ENCODE measurements around the gene ARIH2. TPM values are rescaled to one million over a fixed set of nuclear protein-coding genes. Genes with fewer than 3 reads are reported as not detected.

The ARIH2 gene
- total RNA-seq, 1 experiment from 2014 or later = 77.0 TPM

DNA sequence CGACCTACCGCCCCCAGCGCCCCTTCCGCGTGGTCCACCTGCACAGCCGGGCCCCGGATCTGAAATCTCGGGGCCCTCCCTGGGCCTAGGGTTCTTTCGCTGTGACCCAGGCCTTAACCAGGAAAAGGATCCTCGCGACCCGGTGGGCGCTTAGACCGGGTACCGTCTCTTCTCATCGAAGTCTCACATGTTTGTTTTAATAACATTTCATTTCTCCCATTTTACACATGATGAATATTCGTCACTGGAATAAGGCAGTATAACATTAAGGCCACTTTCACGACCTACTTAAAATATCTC lies 100.0 kb downstream of the ARIH2 start:
- peak; percentile 6; the same call in 1 of the 2 replicates for ATAC-seq
- Histone ChIP-seq H3K36me3 (ENCODE audit: control insufficient read depth, insufficient read depth, low read length) (peaks cover 7% of the 10 kb centered on the region; the same call in 1 of the 2 replicates), H3K9me3 (ENCODE audit: control insufficient read depth, insufficient read depth, low read depth, low read length) (no peaks in the 10 kb centered on the region), H3K27ac (ENCODE audit: low read length) (peak overlapping the region; percentile 97), H3K27me3 (ENCODE audit: control insufficient read depth, insufficient read depth, low read length) (no peaks in the 10 kb centered on the region), H3K4me1 (ENCODE audit: control insufficient read depth, insufficient read depth, low read length) (peaks cover 13% of the 10 kb centered on the region), H3K4me3 (ENCODE audit: low read depth in 2 of 2, low read length in 2 of 2) (peak overlapping the region; percentile 71 to 90)
- DNase-seq (ENCODE audit: low read depth, low spot score) = no peak
- BruUV-seq (replicated peaks) = no TSS peak
- in situ Hi-C loops (cut with HindIII; ENCODE audit: low pct_unique_long_range_greater_than_20kb, low sequenced_read_pairs) = no loop called here
- CTCF ChIA-PET = no interaction called here
- POLR2A ChIA-PET = interaction anchor here (0.8 kb wide), 1 partner anchor 76 kb away, joined by 3 read pairs; no protein-coding TSS in a partner anchor
- TF ChIP-seq SIN3A (IDR thresholded peaks at IDR 0.05; ENCODE audit: borderline replicate concordance, insufficient read depth, low read depth, low read length) (no peak), POLR2AphosphoS5 (IDR thresholded peaks at IDR 0.05; ENCODE audit: low read depth, low read length) (peak; percentile 66)
- intact Hi-C loops (cut with micrococcal nuclease; ENCODE audit: unreplicated experiment) = no loop called here

DNA sequence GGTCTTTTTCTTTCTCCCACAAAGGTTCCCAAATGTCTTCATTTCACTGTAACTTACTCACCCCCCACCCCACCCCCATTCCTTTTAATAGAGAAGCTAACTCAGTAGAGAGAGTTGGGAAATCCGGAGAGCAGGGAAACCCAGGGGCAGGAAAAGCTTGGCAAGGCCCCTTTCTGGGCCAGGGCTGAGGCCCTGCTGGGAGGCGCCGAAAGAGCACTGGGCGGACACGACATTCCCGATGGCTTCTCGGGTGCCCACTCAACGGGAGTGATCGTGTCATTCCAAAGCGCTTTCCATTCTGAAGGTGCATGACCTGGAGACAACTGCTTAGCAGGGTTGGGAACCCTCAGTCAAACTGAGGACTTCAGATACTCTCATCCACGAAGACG lies 101.3 kb downstream of the ARIH2 start:
- TF ChIP-seq SIN3A (IDR thresholded peaks at IDR 0.05; ENCODE audit: borderline replicate concordance, insufficient read depth, low read depth, low read length) (no peak), TCF7L2 (IDR thresholded peaks at IDR 0.05; ENCODE audit: low read depth, low read length) (no peak), POLR2AphosphoS5 (IDR thresholded peaks at IDR 0.05; ENCODE audit: low read depth, low read length) (no peak)
- TF ChIP-seq, protein P1, sequence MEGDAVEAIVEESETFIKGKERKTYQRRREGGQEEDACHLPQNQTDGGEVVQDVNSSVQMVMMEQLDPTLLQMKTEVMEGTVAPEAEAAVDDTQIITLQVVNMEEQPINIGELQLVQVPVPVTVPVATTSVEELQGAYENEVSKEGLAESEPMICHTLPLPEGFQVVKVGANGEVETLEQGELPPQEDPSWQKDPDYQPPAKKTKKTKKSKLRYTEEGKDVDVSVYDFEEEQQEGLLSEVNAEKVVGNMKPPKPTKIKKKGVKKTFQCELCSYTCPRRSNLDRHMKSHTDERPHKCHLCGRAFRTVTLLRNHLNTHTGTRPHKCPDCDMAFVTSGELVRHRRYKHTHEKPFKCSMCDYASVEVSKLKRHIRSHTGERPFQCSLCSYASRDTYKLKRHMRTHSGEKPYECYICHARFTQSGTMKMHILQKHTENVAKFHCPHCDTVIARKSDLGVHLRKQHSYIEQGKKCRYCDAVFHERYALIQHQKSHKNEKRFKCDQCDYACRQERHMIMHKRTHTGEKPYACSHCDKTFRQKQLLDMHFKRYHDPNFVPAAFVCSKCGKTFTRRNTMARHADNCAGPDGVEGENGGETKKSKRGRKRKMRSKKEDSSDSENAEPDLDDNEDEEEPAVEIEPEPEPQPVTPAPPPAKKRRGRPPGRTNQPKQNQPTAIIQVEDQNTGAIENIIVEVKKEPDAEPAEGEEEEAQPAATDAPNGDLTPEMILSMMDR (IDR thresholded peaks at IDR 0.05) = no peak
- TF ChIP-seq, protein P2, sequence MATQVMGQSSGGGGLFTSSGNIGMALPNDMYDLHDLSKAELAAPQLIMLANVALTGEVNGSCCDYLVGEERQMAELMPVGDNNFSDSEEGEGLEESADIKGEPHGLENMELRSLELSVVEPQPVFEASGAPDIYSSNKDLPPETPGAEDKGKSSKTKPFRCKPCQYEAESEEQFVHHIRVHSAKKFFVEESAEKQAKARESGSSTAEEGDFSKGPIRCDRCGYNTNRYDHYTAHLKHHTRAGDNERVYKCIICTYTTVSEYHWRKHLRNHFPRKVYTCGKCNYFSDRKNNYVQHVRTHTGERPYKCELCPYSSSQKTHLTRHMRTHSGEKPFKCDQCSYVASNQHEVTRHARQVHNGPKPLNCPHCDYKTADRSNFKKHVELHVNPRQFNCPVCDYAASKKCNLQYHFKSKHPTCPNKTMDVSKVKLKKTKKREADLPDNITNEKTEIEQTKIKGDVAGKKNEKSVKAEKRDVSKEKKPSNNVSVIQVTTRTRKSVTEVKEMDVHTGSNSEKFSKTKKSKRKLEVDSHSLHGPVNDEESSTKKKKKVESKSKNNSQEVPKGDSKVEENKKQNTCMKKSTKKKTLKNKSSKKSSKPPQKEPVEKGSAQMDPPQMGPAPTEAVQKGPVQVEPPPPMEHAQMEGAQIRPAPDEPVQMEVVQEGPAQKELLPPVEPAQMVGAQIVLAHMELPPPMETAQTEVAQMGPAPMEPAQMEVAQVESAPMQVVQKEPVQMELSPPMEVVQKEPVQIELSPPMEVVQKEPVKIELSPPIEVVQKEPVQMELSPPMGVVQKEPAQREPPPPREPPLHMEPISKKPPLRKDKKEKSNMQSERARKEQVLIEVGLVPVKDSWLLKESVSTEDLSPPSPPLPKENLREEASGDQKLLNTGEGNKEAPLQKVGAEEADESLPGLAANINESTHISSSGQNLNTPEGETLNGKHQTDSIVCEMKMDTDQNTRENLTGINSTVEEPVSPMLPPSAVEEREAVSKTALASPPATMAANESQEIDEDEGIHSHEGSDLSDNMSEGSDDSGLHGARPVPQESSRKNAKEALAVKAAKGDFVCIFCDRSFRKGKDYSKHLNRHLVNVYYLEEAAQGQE (IDR thresholded peaks at IDR 0.05; ENCODE audit: insufficient read depth in 1 of 2, low read depth in 2 of 2, low read length in 1 of 2) = no peak
- H3K36me3 ChIP-seq (ENCODE audit: control insufficient read depth, insufficient read depth, low read length) = peaks cover 9% of the 10 kb centered on the region; the same call in 1 of the 2 replicates
- DNase-seq (ENCODE audit: low read depth, low spot score) (no peak), ATAC-seq (no peak)
- intact Hi-C loops (cut with micrococcal nuclease; ENCODE audit: unreplicated experiment) (no loop called here), in situ Hi-C loops (cut with HindIII; ENCODE audit: low pct_unique_long_range_greater_than_20kb, low sequenced_read_pairs) (no loop called here)
- BruUV-seq (replicated peaks) = no TSS peak
- peaks cover 19% of the 10 kb centered on the region for H3K4me1 ChIP-seq (ENCODE audit: control insufficient read depth, insufficient read depth, low read length)
- no peaks in the 10 kb centered on the region for H3K9me3 ChIP-seq (ENCODE audit: control insufficient read depth, insufficient read depth, low read depth, low read length)
- ChIA-PET CTCF (no interaction called here), POLR2A (interaction anchor here (0.6 to 0.8 kb wide), 2 partner anchors 30 to 39 kb away, joined by 3 to 6 read pairs; partner anchors contain the start of gene P4HTM)
- H3K4me3 ChIP-seq (ENCODE audit: low read depth in 2 of 2, low read length in 2 of 2) = peak overlapping the region; percentile 71 to 90
- peak overlapping the region; percentile 97 for H3K27ac ChIP-seq (ENCODE audit: low read length)
- H3K27me3 ChIP-seq (ENCODE audit: control insufficient read depth, insufficient read depth, low read length) = no peaks in the 10 kb centered on the region
